HG03064 (cell line): ENCODE measurements around the gene DZIP1.
A peak's percentile ranks its signal among the peaks of the same experiment; 100 is the strongest.
"Not testable (repeated sequence)": the region's sequence is repeated elsewhere in the genome, so short reads cannot be mapped to it uniquely, and the experiment has no call there.

ENCODE experiments used
- ATAC-seq: cut with Tn5 transposase; IDR thresholded peaks from one replicate; pipeline ENCODE4 v1.9.1; 2021; ENCODE audit warnings: low read depth; ENCODE audit not compliant: unreplicated experiment

DZIP1 gene, protein sequence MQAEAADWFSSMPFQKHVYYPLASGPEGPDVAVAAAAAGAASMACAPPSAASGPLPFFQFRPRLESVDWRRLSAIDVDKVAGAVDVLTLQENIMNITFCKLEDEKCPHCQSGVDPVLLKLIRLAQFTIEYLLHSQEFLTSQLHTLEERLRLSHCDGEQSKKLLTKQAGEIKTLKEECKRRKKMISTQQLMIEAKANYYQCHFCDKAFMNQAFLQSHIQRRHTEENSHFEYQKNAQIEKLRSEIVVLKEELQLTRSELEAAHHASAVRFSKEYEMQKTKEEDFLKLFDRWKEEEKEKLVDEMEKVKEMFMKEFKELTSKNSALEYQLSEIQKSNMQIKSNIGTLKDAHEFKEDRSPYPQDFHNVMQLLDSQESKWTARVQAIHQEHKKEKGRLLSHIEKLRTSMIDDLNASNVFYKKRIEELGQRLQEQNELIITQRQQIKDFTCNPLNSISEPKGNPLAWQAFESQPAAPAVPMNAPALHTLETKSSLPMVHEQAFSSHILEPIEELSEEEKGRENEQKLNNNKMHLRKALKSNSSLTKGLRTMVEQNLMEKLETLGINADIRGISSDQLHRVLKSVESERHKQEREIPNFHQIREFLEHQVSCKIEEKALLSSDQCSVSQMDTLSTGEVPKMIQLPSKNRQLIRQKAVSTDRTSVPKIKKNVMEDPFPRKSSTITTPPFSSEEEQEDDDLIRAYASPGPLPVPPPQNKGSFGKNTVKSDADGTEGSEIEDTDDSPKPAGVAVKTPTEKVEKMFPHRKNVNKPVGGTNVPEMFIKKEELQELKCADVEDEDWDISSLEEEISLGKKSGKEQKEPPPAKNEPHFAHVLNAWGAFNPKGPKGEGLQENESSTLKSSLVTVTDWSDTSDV

DNA sequence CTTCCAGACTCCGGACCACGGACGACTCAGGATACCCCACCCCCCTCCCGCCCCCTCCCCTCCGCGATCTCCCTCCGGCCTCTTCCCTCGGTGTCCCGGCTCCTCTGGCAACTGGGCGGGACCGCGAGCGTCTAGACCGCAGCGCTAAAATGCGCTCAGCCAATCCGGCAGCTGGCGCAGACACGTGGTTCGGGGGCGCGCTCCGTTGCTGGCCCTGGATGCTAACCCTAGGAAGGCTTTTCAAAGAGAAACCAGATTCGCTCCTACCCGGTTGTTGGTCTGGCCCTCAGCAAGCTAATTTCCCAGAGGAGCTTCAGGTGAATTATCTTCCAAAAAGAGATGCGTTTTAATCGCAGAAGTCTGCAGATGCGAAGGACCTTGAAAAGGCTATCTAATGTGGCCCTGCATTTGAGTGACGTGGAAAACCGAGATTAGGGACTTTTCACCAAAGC is at the start of gene DZIP1:
Gene DZIP1 (minus strand): TSS at position 106 of the 452 bp plus-strand sequence. CDS start 2,677 bp downstream, outside the sequence.
- ATAC-seq: no peak

DNA sequence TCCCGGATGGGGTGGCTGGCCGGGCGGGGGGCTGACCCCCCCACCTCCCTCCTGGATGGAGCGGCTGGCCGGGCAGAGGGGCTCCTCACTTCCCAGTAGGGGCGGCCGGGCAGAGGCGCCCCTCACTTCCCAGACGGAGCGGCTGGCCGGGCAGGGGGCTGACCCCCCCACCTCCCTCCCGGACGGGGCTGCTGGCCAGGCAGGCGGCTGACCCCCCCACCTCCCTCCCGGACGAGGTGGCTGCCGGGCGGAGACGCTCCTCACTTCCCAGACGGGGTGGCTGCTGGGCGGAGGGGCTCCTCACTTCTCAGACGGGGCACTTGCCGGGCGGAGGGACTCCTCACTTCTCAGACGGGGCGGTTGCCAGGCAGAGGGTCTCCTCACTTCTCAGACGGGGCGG is 46.5 kb upstream of the DZIP1 start:
- not testable (repeated sequence) for ATAC-seq

DNA sequence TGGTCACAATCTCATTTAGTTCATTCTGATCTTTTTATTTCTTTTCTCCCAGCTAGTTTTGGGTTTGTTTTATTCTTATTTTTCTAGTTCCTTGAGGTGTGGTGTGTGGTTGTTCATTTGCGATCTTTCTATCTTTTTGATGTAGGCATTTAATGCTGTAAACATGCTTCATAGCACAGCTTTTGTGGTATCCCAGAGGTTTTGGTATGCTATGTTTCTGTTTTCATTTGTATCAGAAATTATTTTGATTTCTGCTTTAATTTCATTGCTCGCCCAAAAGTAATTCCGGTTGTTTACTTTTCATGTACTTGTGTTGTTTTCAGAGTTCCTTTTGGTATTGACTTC is 45.0 kb upstream of the DZIP1 start:
- no peak for ATAC-seq

DNA sequence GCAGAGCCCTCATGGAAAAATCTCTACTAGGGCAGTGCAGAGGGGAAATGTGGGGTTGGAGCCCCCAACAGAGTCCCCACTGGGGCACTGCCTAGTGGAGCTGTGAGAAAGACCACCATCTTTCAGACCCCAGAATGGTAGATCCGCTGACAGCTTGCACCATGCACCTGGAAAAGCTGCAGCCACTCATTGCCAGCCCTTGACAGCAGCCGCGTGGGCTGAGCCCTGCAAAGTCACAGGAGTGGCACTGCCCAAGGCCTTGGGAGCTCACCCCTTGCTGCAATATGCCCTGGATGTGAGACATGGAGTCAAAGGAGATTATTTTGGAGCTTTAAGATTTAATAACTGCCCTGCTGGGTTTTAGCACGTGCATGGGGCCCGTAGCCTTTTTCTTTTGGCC is 40.5 kb upstream of the DZIP1 start:
- ATAC-seq: not testable (repeated sequence)

- ATAC-seq: no peak
Observed at GRCh38 chr13:95684418-95684817, 39.9 kb upstream of the DZIP1 start.

GRCh38 chr13:95679722-95680121 is 35.2 kb upstream of the DZIP1 start:
- ATAC-seq: no peak

DNA sequence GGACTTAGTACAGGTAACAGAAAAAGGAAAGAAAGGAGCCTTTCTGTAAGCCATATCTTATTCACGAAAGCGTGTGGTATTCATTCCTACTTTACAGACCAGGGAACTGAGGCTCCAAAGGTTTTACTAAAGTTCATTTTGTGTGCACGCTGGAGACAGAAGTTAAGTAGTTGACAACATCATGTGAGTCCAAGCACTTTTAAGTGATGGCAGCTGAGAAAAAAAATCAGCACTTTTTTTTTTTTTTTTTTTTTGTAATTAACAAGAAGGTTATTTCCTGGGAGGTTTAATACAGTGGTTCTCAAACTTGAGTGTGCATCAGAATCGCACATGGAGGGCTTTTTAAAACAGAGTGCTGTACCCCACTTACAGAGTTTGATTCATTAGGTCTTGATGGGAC is 34.5 kb upstream of the DZIP1 start:
- no peak for ATAC-seq

DNA sequence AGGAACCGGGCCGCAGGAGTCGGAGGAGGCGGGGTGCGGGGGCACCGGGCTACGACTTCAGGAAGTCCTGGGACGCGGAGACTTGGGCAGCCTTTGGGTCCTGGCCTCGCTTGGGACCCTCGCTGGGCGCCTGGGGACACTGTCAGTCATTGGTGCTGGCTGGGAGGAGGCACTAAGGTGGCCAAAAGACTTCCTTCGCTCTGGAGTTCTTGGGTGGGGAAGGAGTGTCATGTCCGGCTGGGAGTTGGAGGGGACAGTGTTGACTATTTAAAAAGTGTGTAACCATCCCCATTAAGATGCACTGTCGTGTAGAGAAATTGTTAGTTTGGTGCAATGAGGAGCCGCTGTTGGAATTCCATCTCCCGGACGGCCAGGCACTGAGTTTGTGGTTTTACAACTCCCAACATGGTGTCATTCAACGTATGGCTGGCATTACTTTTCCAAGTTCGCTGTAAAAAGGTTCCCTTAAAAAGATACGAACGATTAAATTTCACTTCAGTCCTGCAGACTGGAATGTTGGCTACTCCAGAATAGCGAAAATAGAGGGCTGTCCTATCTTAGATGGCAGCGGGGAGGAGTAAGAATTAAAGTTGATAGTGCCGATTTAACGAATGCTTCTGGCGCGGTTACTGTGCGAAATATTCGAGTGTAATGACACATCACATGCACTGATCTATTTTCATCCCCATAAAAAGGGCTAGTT is 33.2 kb upstream of the DZIP1 start:
- no peak for ATAC-seq

GRCh38 chr13:95676762-95677563 is 32.5 kb upstream of the DZIP1 start, which contains the start of gene DNAJC3:
DNAJC3 (plus strand) TSS chr13:95677139; CDS start chr13:95677256, 117 bp downstream.
- ATAC-seq: peak; percentile 97

- peak; percentile 7 for ATAC-seq
Observed at GRCh38 chr13:95676105-95676761, 31.7 kb upstream of the DZIP1 start.

DNA sequence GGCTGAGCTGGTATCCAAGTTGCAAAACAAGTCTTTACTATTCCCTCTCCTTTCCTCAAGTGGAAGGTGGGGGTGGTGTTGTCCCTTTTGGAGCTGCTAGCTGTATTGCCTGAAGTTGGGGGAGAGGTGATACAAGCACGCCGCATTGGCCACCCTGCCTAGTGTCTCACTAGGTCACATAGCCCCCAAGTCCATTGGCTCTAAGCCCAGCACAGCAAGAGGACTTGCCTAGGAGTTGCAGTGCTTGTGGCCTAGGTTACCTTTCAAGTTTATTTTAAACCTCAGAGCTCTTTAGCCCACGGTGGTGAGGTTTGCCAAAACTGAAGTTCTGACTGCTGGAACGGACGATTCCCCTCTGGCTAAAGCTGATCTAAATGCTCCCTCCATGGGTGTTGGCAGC is 27.1 kb upstream of the DZIP1 start:
- ATAC-seq: no peak

DNA sequence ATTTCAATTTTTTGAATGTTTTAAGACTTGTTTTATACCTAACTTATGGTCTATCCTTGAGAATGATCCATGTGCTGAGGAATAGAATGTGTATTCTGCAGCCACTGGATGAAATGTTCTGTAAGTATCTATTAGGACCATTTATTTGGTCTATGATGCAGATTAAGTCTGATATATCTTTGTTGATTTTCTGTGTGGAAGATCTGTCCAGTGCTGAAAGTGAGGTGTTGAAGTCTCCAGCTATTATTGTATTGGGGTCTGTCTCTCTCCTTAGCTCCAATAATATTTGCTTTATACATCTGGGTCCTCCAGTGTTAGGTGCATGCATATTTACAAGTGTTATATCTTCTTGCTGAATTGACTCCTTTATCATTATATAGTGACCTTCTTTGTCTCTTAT is 22.7 kb upstream of the DZIP1 start:
- not testable (repeated sequence) for ATAC-seq

DNA sequence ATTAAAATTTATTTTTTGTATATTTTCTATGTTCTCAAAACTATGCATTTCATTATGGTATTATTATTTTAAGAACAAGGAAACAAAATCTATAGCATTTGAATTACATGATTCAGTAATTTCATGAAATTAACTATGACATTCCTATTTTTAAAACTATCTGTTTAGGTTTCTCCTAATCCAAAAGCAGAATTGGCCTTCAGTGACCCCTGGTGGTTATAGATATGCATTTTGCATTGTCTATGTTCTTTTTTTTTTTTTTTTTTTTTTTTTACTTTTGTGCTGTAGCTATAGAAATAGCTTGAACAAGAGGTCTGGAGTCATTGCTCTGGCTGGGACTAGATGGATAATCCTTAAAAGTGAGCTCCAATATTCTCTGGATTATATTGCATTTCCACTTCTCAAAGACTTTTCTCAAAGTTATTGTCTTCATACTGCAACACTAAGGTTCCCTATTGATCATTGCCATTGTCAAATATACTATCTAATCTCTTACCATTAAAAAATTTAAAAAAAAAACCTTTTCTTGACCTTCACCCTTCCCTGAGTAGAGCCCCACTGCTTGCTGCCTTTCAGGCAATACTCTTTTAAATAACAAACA is 16.6 kb upstream of the DZIP1 start:
- no peak for ATAC-seq

DNA sequence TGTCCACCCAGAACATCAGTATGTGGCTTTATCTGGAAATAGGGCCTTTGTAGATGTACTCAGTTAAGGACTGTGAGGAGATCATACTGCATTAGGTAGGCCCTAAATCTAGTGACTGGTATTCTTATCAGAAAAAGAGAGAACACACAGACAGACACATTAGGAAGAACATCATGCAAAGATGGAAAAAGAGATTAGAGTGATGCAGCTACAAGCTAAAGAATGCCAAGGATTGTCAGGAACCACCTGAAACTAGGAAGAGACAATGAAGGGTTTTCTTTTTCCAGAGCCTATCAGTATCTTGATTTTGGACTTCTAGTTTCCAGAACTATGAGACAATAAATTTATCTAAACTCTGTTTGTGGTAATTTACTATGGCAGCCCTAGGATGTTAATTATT is 15.0 kb upstream of the DZIP1 start:
- no peak for ATAC-seq

- ATAC-seq: no peak
Observed at GRCh38 chr13:95656386-95657015, 12.0 kb upstream of the DZIP1 start.

DNA sequence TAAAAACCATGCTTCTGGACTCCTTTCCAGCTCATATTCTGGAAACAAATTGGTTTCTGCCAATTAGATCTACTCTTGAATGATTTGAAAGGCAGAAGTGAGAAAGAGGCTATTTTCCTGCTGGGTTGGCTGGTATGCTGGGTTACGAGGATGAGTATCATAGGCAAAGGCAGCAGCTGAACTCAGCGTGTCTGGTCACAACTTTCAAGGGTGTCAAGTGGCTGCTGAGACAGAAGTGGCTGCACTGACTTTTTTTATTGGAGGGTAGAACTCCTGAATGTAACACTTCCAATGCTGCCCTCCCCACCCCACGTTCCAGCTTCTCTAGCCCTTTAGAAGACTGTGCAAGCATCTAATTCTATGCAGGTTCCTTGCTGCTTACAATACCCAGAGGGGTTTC is 8.3 kb upstream of the DZIP1 start:
- no peak for ATAC-seq

DNA sequence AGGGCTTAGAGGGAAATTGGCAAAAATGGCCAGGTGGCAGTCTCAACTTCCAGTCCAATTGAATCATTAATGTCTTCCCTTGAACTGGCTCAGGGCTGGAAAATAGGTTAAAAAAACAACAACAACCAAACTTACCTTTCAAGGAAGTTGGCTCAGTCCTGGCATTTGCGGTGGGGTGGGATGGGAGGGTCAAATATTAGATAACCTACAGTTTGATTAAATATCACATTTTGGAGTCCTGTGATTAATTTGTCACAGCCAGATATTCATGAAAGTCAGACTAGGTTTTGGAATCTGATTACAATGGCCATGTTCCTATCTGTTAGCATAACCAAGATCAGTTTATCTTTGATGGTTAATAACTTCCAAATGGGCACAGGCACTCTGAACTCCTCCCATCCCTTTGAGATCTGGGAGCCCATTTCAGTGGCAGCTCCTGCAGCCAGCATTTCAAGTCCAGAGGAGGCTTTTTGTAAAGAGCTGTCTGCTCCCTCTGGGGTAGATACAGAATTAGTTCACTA is 7.8 kb upstream of the DZIP1 start:
- ATAC-seq: no peak

DNA sequence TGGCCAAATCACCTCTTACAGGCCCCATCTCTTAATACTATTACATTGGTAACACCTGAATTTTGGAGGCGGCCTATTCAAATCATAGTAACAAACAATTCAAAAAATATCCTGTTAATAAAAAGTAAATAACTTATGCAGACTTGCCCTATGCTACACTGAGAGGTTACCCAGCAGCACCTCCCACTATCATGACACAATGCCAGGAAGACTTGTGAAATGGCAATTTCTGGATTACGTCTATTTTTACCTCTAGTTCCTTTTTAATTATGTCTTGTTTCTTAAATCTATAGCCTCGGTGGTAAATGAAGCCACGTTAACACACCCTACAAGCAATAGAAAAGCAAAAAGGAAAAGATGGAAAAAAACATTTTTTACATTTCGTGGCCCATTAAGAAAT is 6.2 kb upstream of the DZIP1 start:
- no peak for ATAC-seq

DNA sequence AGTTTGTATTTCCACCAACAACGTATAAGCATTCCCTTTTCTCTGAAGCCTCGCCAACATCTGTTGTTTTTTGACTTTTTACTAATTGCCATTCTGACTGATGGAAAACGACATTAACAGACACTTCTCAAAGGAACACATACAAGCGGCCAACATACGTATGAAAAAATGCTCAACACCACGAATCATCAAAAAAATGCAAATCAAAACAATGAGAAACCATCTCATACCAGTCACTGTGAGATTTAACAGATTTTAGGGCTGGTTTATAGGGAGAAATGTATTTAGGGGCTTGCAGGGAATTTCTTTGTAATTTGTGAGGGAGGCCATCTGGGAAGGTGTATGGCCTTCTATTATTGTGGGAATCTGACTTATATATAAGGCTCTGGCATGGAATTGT is 2.8 kb upstream of the DZIP1 start:
- no peak for ATAC-seq
